ENCODE data around the gene TYRP1.

GRCh38 chr9:12648925-12649324, 44.3 kb upstream of the TYRP1 start:
- TF ChIP-seq CTCF (IDR thresholded peaks at IDR 0.05) (no peak), POLR2A (IDR thresholded peaks at IDR 0.05) (no peak)
